ENCODE measurements around the gene IFT80. TPM values are rescaled to one million over a fixed set of nuclear protein-coding genes. Genes with fewer than 3 reads are reported as not detected.
A peak's percentile ranks its signal among the peaks of the same experiment; 100 is the strongest.

IFT80 gene
- total and polyA plus RNA-seq, 2 donors (not counting 1 experiment from before 2014, with no cell fraction given), result 17.7 to 44.1 TPM

- Mint-ChIP-seq H3K4me1 (peaks cover 36% of the 10 kb centered on the region), H3K27ac (no peak overlapping the region), H3K9me3 (ENCODE audit: insufficient read depth) (no peaks in the 10 kb centered on the region), H3K4me3 (no peak overlapping the region), H3K27me3 (no peaks in the 10 kb centered on the region)
- H3K9ac ChIP-seq (ENCODE audit: low read length), result no peak overlapping the region
- peak overlapping the region; percentile 92 for H3K4me2 ChIP-seq (replicated peaks; ENCODE audit: low read depth, low read length, poor library complexity, severe bottlenecking)
- H3K27ac ChIP-seq (ENCODE audit: low read length in 2 of 2), result no peak overlapping the region
- H3K79me2 ChIP-seq (ENCODE audit: control insufficient read depth, insufficient read depth, low read length), result peaks cover 60% of the 10 kb centered on the region
- peaks cover 16 to 18% of the 10 kb centered on the region in 2 donors for H3K4me1 ChIP-seq (ENCODE audit: control insufficient read depth in 2 of 2, insufficient read depth in 2 of 2, low read length in 2 of 2)
- intact Hi-C loops (cut with micrococcal nuclease), result loop anchor here (5.0 to 10.0 kb wide), 3 partner anchors 40 to 777 kb away; partner anchors contain the start of genes NMD3 and PPM1L
- no peak overlapping the region for H2AFZ ChIP-seq (ENCODE audit: insufficient read depth, low read depth, low read length, poor library complexity, severe bottlenecking)
- H3K4me3 ChIP-seq (ENCODE audit: control extremely low read depth in 1 of 5, extremely low read depth in 1 of 5, insufficient read depth in 1 of 5, low read depth in 2 of 5, low read length in 4 of 5), result no peak overlapping the region
- H3K27me3 ChIP-seq (replicated peaks in 1 of 4; ENCODE audit: control extremely low read depth in 1 of 4, control insufficient read depth in 3 of 4, insufficient read depth in 4 of 4, low read length in 3 of 4), result peaks cover 0 to 3% (median 0%) of the 10 kb centered on the region in 4 experiments
- WGBS (ENCODE audit: insufficient coverage), result no CpG with 5 or more reads among the region's 3 CpGs
- no peaks in the 10 kb centered on the region for H3K36me3 ChIP-seq (replicated peaks in 1 of 2; ENCODE audit: control extremely low read depth in 1 of 2, control insufficient read depth in 1 of 2, extremely low read depth in 1 of 2, insufficient read depth in 2 of 2, low read length in 1 of 2)
- ATAC-seq (ENCODE audit: low read depth) (no peak), DNase-seq (no peak)
- H4K20me1 ChIP-seq (ENCODE audit: control insufficient read depth, insufficient read depth, low read length, poor library complexity, severe bottlenecking), result no peaks in the 10 kb centered on the region
- no peak for TF ChIP-seq EZH2 (IDR thresholded peaks at IDR 0.05; ENCODE audit: borderline replicate concordance, insufficient read depth, low read depth, low read length, poor library complexity, severe bottlenecking)
- no peak for TF ChIP-seq CTCF (IDR thresholded peaks at IDR 0.05)
- peaks cover 0 to 10% (median 0%) of the 10 kb centered on the region in 3 donors for H3K9me3 ChIP-seq (ENCODE audit: control extremely low read depth in 1 of 3, control insufficient read depth in 2 of 3, insufficient read depth in 1 of 3, low read length in 2 of 3)
- CTCF ChIA-PET, result no interaction called here
- POLR2A ChIA-PET, result no interaction called here
Observed at GRCh38 chr3:160447544-160447943, 48.5 kb upstream of the IFT80 start.

DNA sequence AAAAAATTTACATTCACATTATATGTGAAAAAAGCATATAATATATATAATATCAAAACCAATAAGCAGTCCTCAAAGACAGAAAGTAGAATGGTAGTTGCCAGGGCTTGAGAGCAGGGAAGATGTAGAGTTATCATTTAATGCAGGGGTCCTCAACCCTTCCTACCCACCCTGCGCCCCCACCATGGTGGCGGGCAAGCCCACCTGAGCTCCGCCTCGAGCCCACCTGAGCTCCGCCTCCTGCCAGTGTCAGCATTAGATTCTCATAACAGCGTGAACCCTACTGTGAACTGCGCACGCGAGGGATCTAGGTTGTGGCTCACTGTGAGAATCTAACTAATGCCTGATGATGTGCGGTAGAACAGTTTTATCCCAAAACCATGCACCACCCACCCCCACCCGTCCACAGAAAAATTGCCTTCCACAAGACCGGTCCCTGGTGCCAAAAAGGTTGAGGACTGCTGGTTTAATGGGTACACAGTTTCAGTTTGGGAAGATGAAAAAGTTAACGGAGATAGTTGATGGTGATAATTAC lies 47.6 kb upstream of the IFT80 start:
- peaks cover 36% of the 10 kb centered on the region for H3K4me1 Mint-ChIP-seq
- no peak for DNase-seq

More for the DNA sequence above, 47.6 kb upstream of the IFT80 start:
- Mint-ChIP-seq H3K27me3 (no peaks in the 10 kb centered on the region), H3K27ac (no peak overlapping the region), H3K4me3 (no peak overlapping the region), H3K9me3 (ENCODE audit: insufficient read depth) (no peaks in the 10 kb centered on the region)
- peaks cover 16 to 18% of the 10 kb centered on the region in 2 donors for H3K4me1 ChIP-seq (ENCODE audit: control insufficient read depth in 2 of 2, insufficient read depth in 2 of 2, low read length in 2 of 2)
- H3K27ac ChIP-seq (ENCODE audit: low read length in 2 of 2), result no peak overlapping the region
- ChIA-PET POLR2A (no interaction called here), CTCF (no interaction called here)
- H4K20me1 ChIP-seq (ENCODE audit: control insufficient read depth, insufficient read depth, low read length, poor library complexity, severe bottlenecking), result no peaks in the 10 kb centered on the region
- no peak overlapping the region for H3K4me3 ChIP-seq (ENCODE audit: control extremely low read depth in 1 of 5, extremely low read depth in 1 of 5, insufficient read depth in 1 of 5, low read depth in 2 of 5, low read length in 4 of 5)
- peaks cover 69% of the 10 kb centered on the region for H3K79me2 ChIP-seq (ENCODE audit: control insufficient read depth, insufficient read depth, low read length)
- no peaks in the 10 kb centered on the region for H3K36me3 ChIP-seq (replicated peaks in 1 of 2; ENCODE audit: control extremely low read depth in 1 of 2, control insufficient read depth in 1 of 2, extremely low read depth in 1 of 2, insufficient read depth in 2 of 2, low read length in 1 of 2)
- peaks cover 0 to 10% (median 0%) of the 10 kb centered on the region in 3 donors for H3K9me3 ChIP-seq (ENCODE audit: control extremely low read depth in 1 of 3, control insufficient read depth in 2 of 3, insufficient read depth in 1 of 3, low read length in 2 of 3)
- 100% methylated on average over 7 of the region's 13 CpGs for WGBS (ENCODE audit: insufficient coverage)
- H3K4me2 ChIP-seq (replicated peaks; ENCODE audit: low read depth, low read length, poor library complexity, severe bottlenecking), result no peak overlapping the region
- intact Hi-C loops (cut with micrococcal nuclease), result loop anchor here (5.0 to 10.0 kb wide), 3 partner anchors 41 to 778 kb away; partner anchors contain the start of genes NMD3 and PPM1L
- ATAC-seq (ENCODE audit: low read depth), result no peak
- no peak overlapping the region for H3K9ac ChIP-seq (ENCODE audit: low read length)
- H3K27me3 ChIP-seq (replicated peaks in 1 of 4; ENCODE audit: control extremely low read depth in 1 of 4, control insufficient read depth in 3 of 4, insufficient read depth in 4 of 4, low read length in 3 of 4), result peaks cover 0 to 3% (median 0%) of the 10 kb centered on the region in 4 experiments
- no peak for TF ChIP-seq CTCF (IDR thresholded peaks at IDR 0.05)
- no peak for TF ChIP-seq EZH2 (IDR thresholded peaks at IDR 0.05; ENCODE audit: borderline replicate concordance, insufficient read depth, low read depth, low read length, poor library complexity, severe bottlenecking)
- no peak overlapping the region for H2AFZ ChIP-seq (ENCODE audit: insufficient read depth, low read depth, low read length, poor library complexity, severe bottlenecking)
